IMR-90 (cell line): Measurements from ENCODE around the gene C1QL4. TPM values are rescaled to one million over a fixed set of nuclear protein-coding genes. Genes with fewer than 3 reads are reported as not detected.
"Not testable (repeated sequence)": the region's sequence is repeated elsewhere in the genome, so short reads cannot be mapped to it uniquely, and the experiment has no call there.

ENCODE experiments used
- ATAC-seq: fragments of 200-7000 bp; cut with Tn5 transposase; 2 replicates; pipeline ENCODE4 v1.9.1; 2020; ENCODE audit warnings: low read depth, mild to moderate bottlenecking, moderate library complexity
- BruUV-seq: library from RNA; stranded (reverse); fragments of 400-500 nt; replicated peaks from 2 replicates; lab custom pipeline; 2021; lab: Mats Ljungman, UMichigan
- CTCF ChIA-PET: fragments of 300-600 bp; formaldehyde crosslinking; extraction: SDS; loops from one replicate; lab custom pipeline; 2021; ENCODE audit warnings: antibody characterized with exemption; lab: Yijun Ruan, JAX
- POLR2A ChIA-PET: fragments of 300-600 bp; sonication (Branson Sonifier 250); formaldehyde crosslinking; loops from one replicate; lab custom pipeline; 2022; ENCODE audit warnings: antibody characterized with exemption; ENCODE audit not compliant: unreplicated experiment; lab: Charles Lee
- DNase-seq: peaks from one replicate; pipeline ENCODE4 v3.0.0; 2013
- H2AFZ ChIP-seq: replicated peaks from 2 replicates; pipeline ENCODE3; 2013; ENCODE audit warnings: low read length, mild to moderate bottlenecking; ENCODE audit not compliant: poor library complexity
- H2AK5ac ChIP-seq: 2 replicates; pipeline ENCODE4 v1.6.1; 2013; ENCODE audit warnings: low read depth, low read length, inconsistent platforms
- H2AK9ac ChIP-seq: replicated peaks from 2 replicates; pipeline ENCODE3; 2013; ENCODE audit warnings: mild to moderate bottlenecking, low read depth, low read length, moderate library complexity; ENCODE audit not compliant: poor library complexity
- H2BK120ac ChIP-seq: 2 replicates; pipeline ENCODE4 v1.6.1; 2013; ENCODE audit warnings: low read depth, low read length, inconsistent platforms
- H2BK15ac ChIP-seq: 3 replicates; pipeline ENCODE4 v1.6.1; 2013; ENCODE audit warnings: low read depth, low read length, inconsistent platforms
- H2BK20ac ChIP-seq: 2 replicates; pipeline ENCODE4 v1.6.1; 2013; ENCODE audit warnings: low read depth, mild to moderate bottlenecking, inconsistent platforms, low read length, moderate library complexity
- H2BK5ac ChIP-seq: 2 replicates; pipeline ENCODE4 v1.6.1; 2013; ENCODE audit warnings: mild to moderate bottlenecking, low read depth, low read length, inconsistent platforms; ENCODE audit not compliant: poor library complexity, severe bottlenecking
- H3K14ac ChIP-seq: replicated peaks from 2 replicates; pipeline ENCODE4 v1.6.1; 2013; ENCODE audit warnings: low read depth, low read length, inconsistent platforms
- H3K18ac ChIP-seq: 2 replicates; pipeline ENCODE4 v1.6.1; 2013; ENCODE audit warnings: low read depth, low read length, control low read depth
- H3K23ac ChIP-seq: 2 replicates; pipeline ENCODE4 v1.6.1; 2013; ENCODE audit warnings: low read depth, low read length, inconsistent platforms
- H3K27ac ChIP-seq: 2 replicates; pipeline ENCODE4 v1.5.1; 2013; ENCODE audit warnings: mild to moderate bottlenecking, control low read depth, low read length; ENCODE audit not compliant: insufficient read depth
- H3K27me3 ChIP-seq: 2 replicates; pipeline ENCODE4 v1.6.1; 2013; ENCODE audit warnings: low read length; ENCODE audit not compliant: control insufficient read depth, insufficient read depth
- H3K36me3 ChIP-seq: 2 replicates; pipeline ENCODE4 v1.6.1; 2013; ENCODE audit warnings: low read length, mixed read lengths; ENCODE audit not compliant: control insufficient read depth, insufficient read depth
- H3K4ac ChIP-seq: 2 replicates; pipeline ENCODE4 v1.6.1; 2013; ENCODE audit warnings: low read depth, low read length, inconsistent platforms
- H3K4me1 ChIP-seq: 2 replicates; pipeline ENCODE4 v1.6.1; 2013; ENCODE audit warnings: low read length, mixed read lengths; ENCODE audit not compliant: control insufficient read depth, insufficient read depth
- H3K4me2 ChIP-seq: 2 replicates; pipeline ENCODE4 v1.6.1; 2013; ENCODE audit warnings: low read depth, mild to moderate bottlenecking, control low read depth, low read length, moderate library complexity
- H3K4me3 ChIP-seq: 2 replicates; pipeline ENCODE4 v1.5.1; 2013; ENCODE audit warnings: low read depth, mild to moderate bottlenecking, control low read depth, low read length, moderate library complexity; ENCODE audit not compliant: insufficient read depth
- H3K56ac ChIP-seq: 2 replicates; pipeline ENCODE4 v1.6.1; 2013; ENCODE audit warnings: low read length, inconsistent platforms; ENCODE audit not compliant: insufficient read depth; ENCODE audit errors: extremely low read depth
- H3K79me1 ChIP-seq, 2 experiments: 2 replicates each; pipeline ENCODE4 v1.6.1; 2013; ENCODE audit warnings: low read length in 2 of 2, inconsistent platforms in 1 of 2, low read depth in 1 of 2
- H3K9ac ChIP-seq: 2 replicates; pipeline ENCODE4 v1.6.1; 2013; ENCODE audit warnings: low read depth, low read length, control low read depth
- H3K9me1 ChIP-seq: 2 replicates; pipeline ENCODE4 v1.6.1; 2013; ENCODE audit warnings: low read length, inconsistent platforms; ENCODE audit not compliant: insufficient read depth
- H3K9me3 ChIP-seq: 2 replicates; pipeline ENCODE4 v1.6.1; 2013; ENCODE audit warnings: low read length; ENCODE audit not compliant: control insufficient read depth, insufficient read depth
- H4K20me1 ChIP-seq: 2 replicates; pipeline ENCODE4 v1.6.1; 2013; ENCODE audit warnings: low read length, inconsistent platforms; ENCODE audit not compliant: insufficient read depth
- H4K5ac ChIP-seq: 2 replicates; pipeline ENCODE4 v1.6.1; 2013; ENCODE audit warnings: mild to moderate bottlenecking, low read depth, low read length, control low read depth
- H4K8ac ChIP-seq, 2 experiments: 2 replicates each; pipeline ENCODE4 v1.6.1; 2013; ENCODE audit warnings: low read depth in 2 of 2, low read length in 2 of 2, control low read depth in 1 of 2, inconsistent platforms in 1 of 2
- H4K91ac ChIP-seq: 2 replicates; pipeline ENCODE4 v1.6.1; 2013; ENCODE audit warnings: low read depth, low read length, inconsistent platforms; ENCODE audit not compliant: insufficient read depth
- FOS ChIP-seq: fragments of 150-350 bp; IDR thresholded peaks from 2 replicates; pipeline ENCODE4 v1.6.1; 2016; ENCODE audit warnings: low read depth, low read length
- RFX5 ChIP-seq: IDR thresholded peaks from 2 replicates; pipeline ENCODE4 v1.8.0; 2012; ENCODE audit warnings: low read depth, mild to moderate bottlenecking, low read length, moderate library complexity
- WGBS, 2 experiments: methylation state at CpG; one replicate each; pipeline versions ENCODE4 v1.1.5 to v1.1.7; 2013; ENCODE audit warnings: missing lambda C conversion rate in 2 of 2; ENCODE audit not compliant: insufficient read length in 1 of 2; ENCODE audit errors: extremely low coverage in 2 of 2; 5-methylcytosine and 5-hydroxymethylcytosine counted together
- dilution Hi-C: fragments of 300-500 bp; cut with HindIII; formaldehyde crosslinking; loops from one replicate; pipeline ENCODE4 v1.14.3; 2018; ENCODE audit warnings: low sequenced_read_pairs; ENCODE audit not compliant: unreplicated experiment
- in situ Hi-C: fragments of 300-500 bp; cut with MboI; formaldehyde crosslinking; loops from 3 replicates; pipeline ENCODE4 v1.14.3; 2019; ENCODE audit warnings: low sequenced_read_pairs, inconsistent platforms, mixed read lengths
- intact Hi-C: fragments of 100-400 bp; cut with micrococcal nuclease; formaldehyde crosslinking; loops from 2 replicates; pipeline ENCODE4 v1.10.0; 2022
- polyA plus RNA-seq, 3 experiments: library from polyadenylated mRNA; depleted of rRNA; stranded (reverse); fragments of >200 nt; gene quantifications; 2 replicates each; pipeline ENCODE4 v1.2.3, GENCODE V29; 2012; ENCODE audit warnings: low replicate concordance in 1 of 3
- total RNA-seq: library from RNA; depleted of rRNA; stranded (reverse); fragments of >200 nt; gene quantifications from 2 replicates; pipeline ENCODE4 v1.2.3, GENCODE V29; 2012

C1QL4 gene
- total and polyA plus RNA-seq, 2 of the 4 experiments (the other 2 are of a cell fraction) = 0.18 to 0.46 TPM

DNA sequence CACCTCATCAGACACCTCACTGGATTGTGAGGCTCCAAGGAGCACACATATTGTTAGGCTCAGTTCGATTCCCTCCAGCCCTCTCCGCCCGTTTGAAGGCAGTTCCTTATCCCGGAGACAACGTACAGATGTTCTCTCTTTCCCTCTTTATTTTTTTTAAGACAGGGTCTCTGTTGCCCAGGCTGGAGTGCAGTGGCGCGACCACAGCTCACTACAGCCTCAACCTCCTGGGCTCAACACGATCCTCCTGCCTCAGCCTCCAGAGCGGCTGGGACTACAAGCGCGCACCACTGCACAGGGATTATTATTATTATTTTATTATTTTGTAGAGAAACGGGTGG is 14.7 kb downstream of the C1QL4 start:
- TF ChIP-seq FOS (no peak), RFX5 (no peak)
- in situ Hi-C loops (no loop called here), intact Hi-C loops (no loop called here), dilution Hi-C loops (no loop called here)
- ChIA-PET POLR2A (interaction anchor here (1.6 kb wide), 1 partner anchor 10 kb away, joined by 4 read pairs; no protein-coding TSS in a partner anchor), CTCF (interaction anchor here (0.7 to 1.7 kb wide), 3 partner anchors 9 to 101 kb away, joined by 3 to 9 read pairs (median 7); partner anchors contain the start of gene C1QL4)
- ATAC-seq (no peak), DNase-seq (no peak)
- Histone ChIP-seq H3K18ac (no peak overlapping the region), H3K9ac (peak overlapping the region; percentile 81), H4K8ac (peak overlapping the region; percentile 72 to 89), H2BK15ac (no peak overlapping the region), H2AFZ (peak overlapping the region; percentile 100), H3K56ac (no peak overlapping the region), H2BK20ac (no peak overlapping the region), H3K36me3 (no peaks in the 10 kb centered on the region), H3K23ac (peak overlapping the region; percentile 92), H2AK9ac (peak overlapping the region; percentile 91), H2BK5ac (no peak overlapping the region), H2AK5ac (peak overlapping the region; percentile 25; the same call in 1 of the 2 replicates), H4K20me1 (no peaks in the 10 kb centered on the region), H3K4me3 (peak overlapping the region; percentile 82), H2BK120ac (no peak overlapping the region), H3K14ac (peak overlapping the region; percentile 98), H3K9me3 (no peaks in the 10 kb centered on the region), H3K27ac (peak overlapping the region; percentile 72), H3K27me3 (no peaks in the 10 kb centered on the region), H4K91ac (no peak overlapping the region), H4K5ac (peak overlapping the region; percentile 55), H3K9me1 (no peaks in the 10 kb centered on the region; the same call in 1 of the 2 replicates), H3K79me1 (peaks cover 9 to 41% of the 10 kb centered on the region in 2 experiments; a peak in 3 of 4 replicates), H3K4me1 (peaks cover 9% of the 10 kb centered on the region; the same call in 1 of the 2 replicates), H3K4ac (peak overlapping the region; percentile 90), H3K4me2 (peak overlapping the region; percentile 41)
- WGBS, 2 experiments = 63% methylated on average over 3 of the region's 12 CpGs; no CpG with 5 or more reads in 1 of the 2 experiments
- BruUV-seq = no TSS peak

GRCh38 chr12:49320411-49321103 is 16.4 kb downstream of the C1QL4 start:
- intact Hi-C loops, H4K5ac ChIP-seq, DNase-seq, H3K9ac ChIP-seq, H2AK5ac ChIP-seq, H4K8ac ChIP-seq, H3K23ac ChIP-seq, H2BK20ac ChIP-seq, H4K20me1 ChIP-seq, in situ Hi-C loops, H3K27me3 ChIP-seq, H2BK120ac ChIP-seq, H3K9me1 ChIP-seq, POLR2A ChIA-PET, H2AK9ac ChIP-seq, H4K91ac ChIP-seq, CTCF ChIA-PET, dilution Hi-C loops, H3K4ac ChIP-seq, ATAC-seq, H3K36me3 ChIP-seq, BruUV-seq, H2BK5ac ChIP-seq, H3K56ac ChIP-seq, H3K18ac ChIP-seq, H3K4me3 ChIP-seq, H2AFZ ChIP-seq, H3K9me3 ChIP-seq, H3K4me2 ChIP-seq, H2BK15ac ChIP-seq, H3K27ac ChIP-seq, H3K4me1 ChIP-seq, H3K14ac ChIP-seq: not testable (repeated sequence)
- WGBS, 2 experiments = 86% methylated on average over 8 of the region's 9 CpGs; no CpG with 5 or more reads in 1 of the 2 experiments
- peaks cover 9 to 25% of the 10 kb centered on the region in 2 experiments; a peak in 3 of 4 replicates for H3K79me1 ChIP-seq
